CD4-positive, alpha-beta T cell treated with Interleukin-15 for 1 hour (primary cell): Measurements from ENCODE around the gene PKHD1.

Experiments
- DNase-seq: peaks from one replicate; pipeline ENCODE4 v3.0.0-alpha.2; 2020

Gene PKHD1

DNA sequence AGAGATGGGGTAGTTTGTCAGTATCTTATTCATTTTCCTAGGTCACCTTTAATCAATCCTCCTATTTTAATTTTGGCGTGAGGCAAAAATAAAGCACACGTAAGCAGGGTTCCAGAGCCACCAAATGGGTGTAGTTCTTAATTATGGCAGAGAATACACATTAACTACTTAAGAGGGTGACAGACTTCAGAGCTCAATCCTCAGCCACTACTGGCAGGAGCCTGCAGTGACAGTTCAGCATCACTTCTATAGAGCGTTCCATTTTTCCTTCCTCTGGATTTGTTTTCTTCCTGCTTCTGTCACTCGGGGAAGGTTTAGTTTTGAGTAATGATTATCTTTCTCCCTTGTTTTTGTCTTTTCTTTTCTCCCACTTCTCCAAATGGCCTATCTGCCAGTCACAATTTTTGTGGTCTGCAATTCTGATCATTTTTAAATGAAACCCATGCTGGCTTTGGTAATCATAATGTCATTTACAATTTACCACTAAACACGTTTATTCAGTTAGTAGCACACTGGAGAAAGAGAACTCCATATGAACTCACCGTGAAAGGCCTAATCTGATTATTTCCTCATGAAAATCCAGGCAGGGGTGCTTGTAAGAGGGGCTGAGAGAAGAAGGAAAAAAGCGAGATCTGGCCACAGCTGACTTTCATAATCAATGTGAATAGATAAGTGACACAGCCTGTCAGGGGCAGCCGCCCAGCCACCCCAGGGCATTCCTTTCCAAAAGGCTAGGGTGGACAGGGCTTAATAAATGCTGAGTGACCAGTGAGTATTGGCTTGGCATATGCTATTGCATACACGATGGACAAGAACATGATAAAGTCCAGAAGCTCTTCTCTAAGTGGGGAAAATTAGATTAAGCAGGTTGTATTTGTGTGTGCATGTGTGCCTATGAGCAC is 412.1 kb downstream of the PKHD1 start:
- DNase-seq, result no peak

DNA sequence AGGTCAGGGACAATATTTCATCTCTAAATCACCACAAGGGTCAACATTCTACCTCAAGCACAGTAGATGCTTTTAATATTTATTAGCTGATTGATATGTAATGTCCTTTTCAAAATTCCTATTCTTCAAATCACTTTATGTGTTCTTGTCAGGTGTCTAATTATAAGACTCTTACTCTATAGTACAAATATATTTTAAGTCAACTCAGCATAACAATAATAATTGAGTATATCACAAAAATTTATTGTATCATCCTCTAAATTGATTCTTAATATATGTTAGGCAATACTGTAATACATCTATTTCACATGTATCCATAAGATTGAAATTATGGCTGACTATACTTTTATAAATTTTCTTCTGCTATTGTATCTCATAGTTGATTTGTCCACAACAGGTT is 423.9 kb downstream of the PKHD1 start:
- no peak for DNase-seq

DNA sequence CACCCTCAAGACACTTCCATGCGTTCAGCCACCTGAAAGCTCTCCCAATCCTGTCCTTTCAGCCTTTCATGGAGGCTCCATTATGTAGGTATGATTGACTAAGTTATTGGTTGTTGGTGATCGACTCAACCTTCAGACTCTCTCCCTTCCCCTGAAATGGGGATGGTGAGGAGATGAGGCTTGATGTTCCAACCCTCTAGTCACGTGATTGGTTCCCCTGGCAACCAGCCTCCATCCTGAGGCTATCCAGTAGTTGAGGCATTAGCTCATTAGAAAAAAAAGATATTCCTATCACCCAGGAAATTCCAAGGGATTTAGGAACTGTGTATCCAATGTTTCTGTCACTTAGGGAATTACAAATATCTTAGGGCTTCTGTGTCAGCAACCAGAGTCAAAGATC is 426.6 kb downstream of the PKHD1 start:
- no peak for DNase-seq

DNA sequence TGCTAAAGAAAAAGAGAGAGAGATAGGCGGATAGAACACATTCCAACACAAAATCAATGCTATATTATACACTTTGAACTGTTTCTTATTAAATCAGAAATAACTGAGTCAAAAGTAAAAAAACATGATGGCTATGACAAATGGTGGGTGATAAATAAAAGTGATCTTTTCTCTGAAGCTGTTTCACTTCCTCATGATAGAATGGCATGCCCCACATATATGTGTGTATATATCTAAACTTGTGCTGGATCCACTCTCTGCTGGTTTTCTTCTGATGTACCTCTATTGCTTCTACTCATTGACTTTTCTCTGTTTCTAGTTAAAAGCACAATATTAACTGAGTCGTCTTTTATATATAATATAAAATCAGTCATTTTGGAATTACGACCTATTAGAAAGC is 429.9 kb downstream of the PKHD1 start:
- DNase-seq, result no peak

DNA sequence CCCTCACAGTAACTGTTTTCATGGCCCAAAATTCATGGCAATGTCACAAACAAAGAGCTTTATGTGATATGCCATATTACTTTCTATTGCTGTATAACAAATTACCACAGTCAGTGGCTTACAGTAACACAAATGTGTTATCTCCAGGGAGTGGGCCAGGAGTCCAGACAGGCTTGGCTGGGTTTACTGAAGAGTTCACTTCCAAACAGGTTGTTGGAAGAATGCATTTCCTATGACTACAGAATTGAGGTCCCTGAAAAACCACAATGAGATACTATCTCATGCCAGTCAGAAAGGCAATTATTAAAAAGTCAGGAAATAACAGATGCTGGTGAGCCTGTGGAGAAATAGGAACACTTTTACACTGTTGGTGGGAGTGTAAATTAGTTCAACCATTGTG is 431.9 kb downstream of the PKHD1 start:
- no peak for DNase-seq

DNA sequence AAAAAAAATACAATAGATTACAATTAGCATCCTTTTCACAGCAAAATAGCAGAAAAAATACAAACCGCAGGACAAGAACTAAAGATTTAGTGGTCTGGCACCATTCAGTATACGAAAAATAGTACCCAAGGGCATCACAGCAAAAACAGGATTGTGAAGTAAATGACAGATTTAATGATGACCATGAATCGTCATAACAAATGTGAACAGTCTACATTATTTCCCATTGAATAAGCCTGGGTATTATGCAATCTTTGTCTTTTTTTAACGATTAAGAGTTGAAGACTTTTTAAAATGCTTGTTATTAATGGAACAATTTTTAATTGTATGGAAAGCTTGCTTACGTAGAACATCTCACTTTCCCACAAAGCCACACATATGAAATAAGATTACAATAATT is 432.8 kb downstream of the PKHD1 start:
- DNase-seq, result no peak

DNA sequence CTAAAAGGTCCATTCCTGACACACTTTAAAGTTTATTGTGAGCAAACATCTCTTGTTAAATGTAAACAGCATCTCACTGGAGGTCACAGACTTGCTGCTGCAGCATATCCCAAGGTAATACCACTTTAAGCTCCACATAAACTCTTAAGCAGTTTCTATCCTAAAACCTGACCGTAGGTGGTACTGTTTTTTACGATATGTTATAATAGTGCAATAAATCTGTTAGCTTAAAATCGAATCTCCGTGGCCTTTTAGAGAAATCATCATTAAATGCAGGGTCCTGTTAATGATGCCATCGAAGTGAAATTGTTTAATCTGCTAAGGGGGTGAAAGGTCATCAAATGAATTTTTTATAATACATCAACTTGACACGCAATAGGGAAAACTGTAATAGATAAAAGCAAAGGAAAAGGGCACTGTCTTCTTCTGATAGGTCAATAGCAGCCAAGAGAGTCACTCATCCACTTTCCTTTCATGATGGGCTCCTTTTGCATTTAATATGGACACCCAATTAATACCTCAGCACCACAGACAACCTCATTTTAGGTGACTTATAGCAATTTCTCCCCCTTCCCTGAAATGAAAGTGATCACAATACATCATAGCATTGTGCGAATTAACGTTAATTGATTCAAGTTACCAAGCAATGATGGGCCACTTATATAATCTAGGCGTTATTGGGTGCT is 436.1 kb downstream of the PKHD1 start:
- DNase-seq, result no peak

DNA sequence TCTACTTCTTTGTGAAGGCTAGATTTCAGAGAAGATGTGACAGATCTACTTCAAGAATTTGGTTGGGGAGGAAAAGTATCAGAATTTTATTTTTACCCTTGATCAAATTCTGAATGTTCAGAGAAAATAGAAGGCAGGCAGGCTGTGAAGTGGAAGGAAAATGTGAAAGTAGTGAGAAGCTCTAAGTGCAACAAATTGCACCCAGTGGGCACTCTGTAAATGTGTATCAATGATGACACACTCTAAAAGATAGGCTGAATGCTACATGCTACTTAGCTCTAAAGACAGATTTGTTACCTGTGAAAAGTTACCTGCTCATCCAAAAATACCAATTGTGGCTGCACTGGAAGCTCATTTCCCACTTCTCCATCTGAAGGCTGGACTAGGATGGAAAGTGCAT is 438.6 kb downstream of the PKHD1 start:
- no peak for DNase-seq

DNA sequence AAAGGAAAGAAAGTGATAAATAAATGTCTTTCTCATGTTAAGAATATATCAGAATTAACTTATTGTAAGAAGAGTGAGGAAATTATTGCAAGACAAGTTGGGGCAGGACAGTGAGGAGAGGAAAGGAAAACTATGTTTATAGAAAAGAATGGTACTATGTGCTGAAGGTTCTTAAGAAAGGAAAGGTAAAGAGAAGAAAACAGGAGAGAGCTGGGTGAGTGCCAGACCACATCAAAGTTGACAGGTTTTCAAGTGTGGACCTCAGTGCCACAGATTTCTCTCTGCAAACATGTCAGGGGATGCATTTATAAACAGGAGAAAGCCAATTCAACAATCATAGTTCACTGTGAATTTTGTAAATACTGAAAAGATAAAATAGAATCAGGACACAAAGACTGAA is 439.2 kb downstream of the PKHD1 start:
- DNase-seq, result no peak

DNA sequence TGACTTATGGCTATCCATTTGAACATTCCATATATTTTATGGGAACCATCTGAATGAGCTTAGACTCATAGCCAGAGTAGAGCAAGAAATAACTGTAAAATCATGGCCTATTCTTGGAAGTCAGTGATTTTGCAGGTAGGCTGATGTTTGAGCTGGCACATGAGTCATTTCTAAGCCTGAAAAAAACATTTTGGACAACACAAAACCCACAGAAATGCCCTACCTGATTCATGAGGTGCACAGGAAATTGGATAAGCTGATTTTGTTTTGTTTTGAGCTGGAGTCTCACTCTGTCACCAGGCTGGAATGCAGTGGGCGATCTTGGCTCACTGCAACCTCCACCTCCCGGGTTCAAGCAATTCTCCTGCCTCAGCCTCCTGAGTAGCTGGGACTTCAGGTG is 443.0 kb downstream of the PKHD1 start:
- no peak for DNase-seq

DNA sequence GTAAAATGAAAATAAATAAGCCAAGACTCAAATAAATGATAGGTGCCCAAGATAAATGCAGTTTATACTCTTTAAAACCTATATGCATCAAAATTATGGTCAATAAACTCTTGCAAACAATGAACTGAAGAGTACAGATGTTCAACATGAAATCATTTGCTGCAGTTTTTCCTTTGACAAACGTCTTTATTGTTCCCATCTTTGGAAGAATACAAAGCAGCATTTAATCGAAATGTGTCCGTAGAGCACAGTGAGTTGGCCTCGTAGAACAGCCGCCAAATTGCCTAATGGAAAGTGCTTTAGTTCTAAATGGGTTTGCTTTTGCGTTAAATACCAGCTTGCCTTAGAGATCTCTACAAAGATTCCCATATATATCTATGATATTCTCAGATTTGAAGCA is 447.4 kb downstream of the PKHD1 start:
- DNase-seq, result no peak

DNA sequence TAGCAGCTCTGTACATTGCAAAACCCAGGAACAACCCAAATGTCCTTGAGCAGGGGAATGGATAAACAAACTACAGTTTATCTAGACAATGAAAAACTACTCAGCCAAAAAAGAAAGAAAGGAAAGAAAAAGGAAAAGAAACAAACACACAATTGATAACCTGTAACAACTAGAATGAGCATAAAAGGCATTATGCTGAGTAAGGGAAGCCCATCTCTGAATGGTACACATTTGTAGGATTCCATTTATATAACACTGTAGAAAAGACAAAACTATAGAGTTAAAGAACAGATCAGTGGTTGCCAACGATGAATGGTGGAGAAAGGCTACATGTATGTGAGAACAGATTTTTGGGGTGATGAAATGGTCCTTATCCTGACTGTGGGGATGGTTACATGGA is 454.0 kb downstream of the PKHD1 start:
- no peak for DNase-seq

DNA sequence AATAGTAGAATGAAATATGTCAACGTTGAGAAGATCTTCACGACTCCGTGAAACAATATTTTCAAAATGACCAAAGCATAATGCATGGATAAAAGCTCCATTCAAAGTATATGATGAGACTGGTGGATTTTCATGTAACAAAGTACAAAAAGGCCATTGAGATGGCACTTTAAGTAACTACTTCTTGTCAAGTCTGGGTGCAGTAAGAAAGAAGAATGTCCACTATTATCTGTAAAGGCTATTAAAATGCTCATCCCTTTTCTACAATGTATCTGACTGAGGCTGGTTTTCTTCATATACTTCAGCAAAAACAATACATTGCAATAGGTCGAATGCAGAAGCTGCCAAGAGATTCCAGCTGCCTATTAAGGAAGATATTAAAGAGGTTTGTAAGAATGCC is 457.4 kb downstream of the PKHD1 start:
- no peak for DNase-seq

DNA sequence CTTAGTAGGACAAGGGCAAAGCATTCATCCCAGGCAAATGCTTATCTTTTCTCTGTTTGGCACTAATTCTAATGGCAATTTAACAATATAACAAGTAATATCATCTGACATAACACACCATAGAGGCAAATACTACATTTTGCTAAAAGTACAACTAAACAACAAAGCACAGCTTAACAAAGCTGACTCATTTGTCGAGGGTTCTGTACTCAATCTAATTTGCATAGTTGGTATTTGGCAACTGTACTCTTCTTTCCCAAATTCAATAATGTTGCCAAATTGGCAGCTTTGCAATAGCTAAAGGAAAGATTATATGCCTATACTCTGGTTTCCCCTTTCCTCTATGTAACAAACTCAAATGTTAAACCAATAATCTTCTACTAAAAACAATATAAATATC is 461.0 kb downstream of the PKHD1 start:
- DNase-seq, result no peak

DNA sequence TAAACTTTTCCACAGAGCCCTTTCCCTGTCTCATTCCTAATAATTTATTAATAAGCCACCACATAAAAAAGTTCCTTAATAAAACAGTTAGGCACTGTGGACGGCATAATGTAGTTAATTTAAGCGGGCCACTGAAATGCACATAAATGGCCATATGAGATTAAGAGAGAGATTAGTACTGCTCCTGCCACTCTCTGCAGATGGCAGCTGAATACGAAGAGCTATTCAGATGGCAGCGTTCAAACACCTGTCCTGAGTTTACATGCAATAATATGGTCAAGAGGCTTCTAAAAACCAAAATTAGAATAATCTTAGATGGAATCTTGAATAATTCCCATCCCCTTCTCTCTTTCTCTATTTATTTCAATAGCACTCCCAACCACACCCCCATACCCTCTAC is 461.8 kb downstream of the PKHD1 start:
- no peak for DNase-seq

DNA sequence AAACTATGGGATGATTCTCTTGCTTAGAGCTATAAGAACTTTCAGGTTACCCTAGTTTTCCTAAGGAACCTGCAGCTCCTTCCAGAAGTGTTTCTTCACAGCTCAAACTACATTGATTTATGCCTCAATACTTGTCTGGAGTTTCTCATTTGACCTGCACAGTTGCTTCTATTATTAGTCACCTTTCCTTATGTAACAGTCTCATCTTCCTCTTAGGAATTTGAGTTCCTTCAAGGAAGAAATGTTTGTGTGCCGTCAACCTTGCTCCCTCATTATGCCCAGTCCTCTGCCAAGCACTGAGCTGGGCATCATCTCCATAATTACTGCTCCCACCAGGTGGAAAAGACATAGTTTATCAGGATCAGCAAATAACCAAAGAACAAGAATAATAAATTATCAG is 466.4 kb downstream of the PKHD1 start:
- no peak for DNase-seq

DNA sequence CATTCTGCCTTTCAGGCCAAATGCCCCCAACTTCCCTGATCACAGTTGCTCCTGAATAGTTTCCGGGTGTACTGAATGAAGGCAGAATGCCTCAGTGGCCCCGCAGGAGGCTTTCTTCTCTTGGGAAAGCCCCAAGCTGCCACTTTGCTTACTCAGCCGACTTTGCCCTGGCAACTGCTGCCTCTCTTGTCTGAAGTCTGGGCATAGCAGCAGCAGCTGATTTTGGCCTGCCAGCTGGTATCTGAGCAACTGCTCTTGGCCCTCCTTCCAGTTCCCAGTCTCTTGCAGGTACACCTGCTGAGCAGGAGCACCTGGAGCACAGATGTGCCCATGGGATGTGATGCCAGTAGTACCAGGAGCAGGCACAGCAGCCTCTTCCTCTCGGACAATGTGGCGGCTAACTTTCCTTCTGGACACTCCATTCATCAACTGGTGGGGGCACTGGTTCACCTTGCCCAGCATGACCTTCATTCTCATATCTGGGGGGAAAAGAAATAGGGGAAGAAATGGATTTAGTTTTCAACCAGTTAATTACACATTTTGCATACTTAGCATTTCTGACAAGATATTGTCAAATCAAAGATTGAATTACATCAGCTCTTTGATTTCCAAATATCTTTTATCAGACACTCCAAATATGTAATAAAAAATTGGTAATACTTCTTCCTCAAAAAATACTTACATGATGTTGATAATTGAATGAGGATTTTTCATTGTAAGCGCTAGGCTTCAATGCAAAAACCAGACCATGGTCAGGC is 468.2 kb downstream of the PKHD1 start:
- no peak for DNase-seq

DNA sequence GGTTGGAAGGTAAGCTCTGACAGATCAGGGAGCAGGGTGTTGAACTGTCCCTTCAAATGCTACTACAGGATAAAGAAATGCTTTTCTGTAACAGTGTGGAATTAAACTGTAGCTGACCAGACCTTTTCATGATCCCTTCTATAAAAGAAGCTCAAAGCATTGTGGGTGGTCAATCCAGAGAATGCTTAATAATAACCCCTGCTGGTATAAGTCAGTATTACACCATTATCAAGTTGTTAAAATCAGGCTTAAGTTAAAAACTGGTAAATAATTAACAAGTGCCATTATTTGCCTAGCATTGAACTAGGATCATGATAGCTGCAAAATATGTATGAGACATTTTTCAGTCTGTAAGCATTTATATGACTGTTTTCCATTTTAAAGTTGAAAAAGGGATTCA is 468.9 kb downstream of the PKHD1 start:
- DNase-seq, result no peak

DNA sequence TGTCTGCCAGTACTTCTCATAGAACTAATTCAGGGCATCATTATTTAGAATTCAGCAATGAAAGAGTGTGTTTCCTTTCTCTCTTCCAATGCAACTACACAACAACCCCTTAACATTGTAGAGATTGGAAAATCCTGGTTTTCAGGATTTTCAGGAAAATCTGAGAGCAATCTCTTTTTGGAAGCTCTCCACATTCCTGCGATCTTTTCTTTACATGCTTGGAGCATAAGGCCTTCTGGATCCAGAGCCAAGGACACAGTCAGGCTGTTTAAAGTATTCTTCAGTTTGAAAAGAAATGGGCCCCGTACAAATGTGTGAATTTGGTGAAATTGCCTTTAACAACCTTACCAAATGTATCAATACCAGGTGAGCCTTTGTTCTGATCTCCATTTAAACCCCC is 469.7 kb downstream of the PKHD1 start:
- DNase-seq, result no peak

DNA sequence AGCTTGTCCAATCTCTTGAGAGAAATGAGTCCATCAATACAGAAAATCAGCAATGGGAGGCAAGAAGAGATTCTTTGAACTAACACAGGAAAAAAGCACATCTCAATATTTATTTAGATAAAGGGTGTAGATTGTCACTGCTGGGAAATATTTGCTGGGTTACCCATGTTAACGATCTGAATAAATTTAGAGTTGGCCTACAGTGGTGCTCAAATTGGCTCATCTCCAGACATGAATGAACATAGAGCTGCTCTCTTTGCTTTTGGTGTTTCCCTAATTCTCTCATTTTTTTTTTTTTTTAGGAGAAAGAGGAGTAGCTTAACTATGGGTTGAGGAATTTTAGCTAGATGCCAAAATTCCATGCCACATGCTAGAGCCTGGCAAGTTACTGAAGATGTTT is 471.2 kb downstream of the PKHD1 start:
- no peak for DNase-seq

DNA sequence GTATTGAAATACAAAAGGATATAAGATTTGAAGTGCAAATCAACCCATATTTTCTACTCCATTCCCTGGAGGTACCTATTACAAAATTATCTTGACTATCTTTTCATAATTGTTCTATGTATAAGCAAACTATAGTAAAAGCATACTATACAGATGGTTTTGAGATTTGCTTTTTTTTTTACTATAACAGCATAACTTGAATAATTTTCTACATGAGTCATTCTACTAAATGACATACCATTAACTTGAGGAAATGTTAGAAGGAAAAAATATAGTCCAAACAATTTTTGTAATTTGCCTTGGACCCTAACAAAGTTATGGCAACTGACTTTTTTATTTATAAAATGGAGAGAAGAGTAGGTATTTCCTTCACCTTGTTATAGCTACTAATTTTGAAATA is 472.7 kb downstream of the PKHD1 start:
- no peak for DNase-seq

DNA sequence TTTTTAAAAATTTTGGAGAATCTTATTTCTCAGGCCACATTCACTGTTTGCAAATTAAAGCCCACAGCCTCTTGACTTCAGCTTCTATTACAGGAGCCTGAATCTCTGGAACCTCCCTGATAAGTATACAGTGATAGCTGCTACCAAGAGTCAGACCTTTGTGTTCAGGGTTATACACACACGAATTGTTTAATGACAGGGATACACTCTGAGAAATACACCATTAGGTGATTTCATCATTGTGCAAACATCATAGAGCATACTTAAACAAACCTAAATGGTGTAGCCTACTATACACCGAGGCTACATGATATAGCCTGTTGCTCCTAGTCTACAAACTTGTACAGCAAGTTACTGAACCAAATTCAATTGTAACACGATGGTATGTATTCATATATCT is 473.9 kb downstream of the PKHD1 start:
- no peak for DNase-seq

DNA sequence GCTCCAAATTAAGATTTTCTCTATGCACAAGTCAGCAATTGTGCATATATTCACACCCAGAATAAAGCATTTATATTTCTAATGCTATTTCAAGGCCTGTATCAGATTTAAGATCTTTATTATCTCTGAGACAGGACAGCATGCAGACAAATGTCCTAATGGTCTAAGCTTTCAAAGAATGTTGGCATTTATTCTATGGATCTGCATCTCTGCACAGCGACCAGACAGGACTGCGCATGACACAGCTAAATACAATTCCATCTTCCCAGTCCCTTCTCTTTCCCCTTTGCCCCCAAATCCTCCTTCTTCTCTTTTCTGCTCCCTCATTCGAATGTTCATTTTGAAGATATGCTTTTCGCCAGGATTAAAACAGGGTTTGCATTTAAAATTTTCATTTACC is 478.5 kb downstream of the PKHD1 start:
- no peak for DNase-seq

DNA sequence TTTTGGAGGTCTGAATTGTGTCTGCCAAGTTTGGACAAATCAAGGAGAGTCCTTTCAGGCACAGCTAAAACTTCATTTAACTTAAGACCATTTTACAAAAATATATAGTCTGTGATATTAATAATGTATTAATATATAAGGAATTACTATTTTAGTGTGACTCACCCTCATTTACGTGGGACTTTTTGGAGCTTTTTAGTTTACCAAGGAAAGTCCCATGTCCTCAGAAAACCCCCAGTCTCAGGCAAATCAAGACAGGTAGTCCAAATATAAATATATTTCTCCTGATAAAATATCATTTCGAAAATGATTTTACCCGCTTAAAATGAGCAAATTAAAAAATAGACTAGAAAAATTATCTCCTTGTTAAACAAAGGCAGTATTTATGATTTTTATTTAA is 479.0 kb downstream of the PKHD1 start:
- no peak for DNase-seq
